Stimulated activated naive CD8-positive, alpha-beta T cell treated with anti-CD3 and anti-CD28 coated beads, Interleukin-15, Interleukin-2, amounts not matched to agents 100 U/mL and 50 U/mL, for 24 hours (primary cell): ENCODE measurements around the gene DENND1C.
A peak's percentile ranks its signal among the peaks of the same experiment; 100 is the strongest.

Source experiments
- ATAC-seq: fragments of 150-1000 bp; cut with Tn5 transposase; one replicate; pipeline ENCODE4 v1.10.0; 2021
- DNase-seq: peaks from one replicate; pipeline ENCODE4 v3.0.0; 2021

The DENND1C gene

DNA sequence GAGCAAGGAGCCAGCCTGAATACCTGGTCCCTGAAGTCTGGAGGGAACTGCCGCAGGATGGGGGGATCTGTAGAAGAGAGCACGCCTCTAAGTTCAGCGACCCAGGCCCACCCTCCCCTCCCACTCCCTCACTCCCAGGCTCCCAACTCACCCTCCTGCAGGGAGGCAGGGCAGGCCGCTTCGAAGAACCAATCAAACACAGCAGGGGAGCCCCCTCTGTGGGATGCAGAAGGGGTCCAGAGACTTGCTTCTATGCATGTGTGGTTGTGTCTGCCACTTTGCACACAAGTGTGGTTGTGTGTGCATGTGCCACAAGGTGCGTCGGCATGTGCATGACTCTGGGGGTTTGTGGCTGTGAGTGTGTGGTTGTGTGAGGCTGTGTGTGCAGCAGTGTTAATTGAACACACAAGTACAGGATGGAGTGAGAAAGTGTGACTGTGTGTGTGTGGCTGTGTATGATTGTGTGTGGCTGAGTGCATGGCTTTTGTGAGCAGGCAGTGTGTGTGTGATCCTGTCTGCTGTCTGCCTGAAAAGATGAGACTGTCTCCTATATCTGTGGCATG is 1.7 kb downstream of the DENND1C start:
- ATAC-seq (no peak), DNase-seq (no peak)

DNA sequence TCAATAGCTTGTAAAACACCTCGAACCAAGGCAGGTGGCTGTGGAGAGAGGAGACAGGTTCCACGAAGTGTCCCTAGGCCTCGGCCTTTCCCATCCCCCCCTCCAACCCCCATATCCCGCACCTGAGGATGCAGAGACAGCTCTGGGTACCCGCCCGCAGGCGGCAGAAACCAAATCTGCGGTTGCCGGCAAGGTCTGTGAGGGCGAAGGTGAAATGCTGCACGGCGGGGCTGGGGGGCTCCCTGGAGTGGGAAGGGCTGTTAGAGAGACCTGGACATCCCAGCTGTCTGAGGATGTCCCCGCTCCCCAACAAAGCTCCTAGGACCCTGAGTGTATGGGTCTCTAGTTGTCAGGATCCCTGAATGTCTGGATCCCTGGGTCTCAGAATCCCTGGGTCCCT is 2.8 kb downstream of the DENND1C start:
- DNase-seq (no peak), ATAC-seq (no peak)

DNA sequence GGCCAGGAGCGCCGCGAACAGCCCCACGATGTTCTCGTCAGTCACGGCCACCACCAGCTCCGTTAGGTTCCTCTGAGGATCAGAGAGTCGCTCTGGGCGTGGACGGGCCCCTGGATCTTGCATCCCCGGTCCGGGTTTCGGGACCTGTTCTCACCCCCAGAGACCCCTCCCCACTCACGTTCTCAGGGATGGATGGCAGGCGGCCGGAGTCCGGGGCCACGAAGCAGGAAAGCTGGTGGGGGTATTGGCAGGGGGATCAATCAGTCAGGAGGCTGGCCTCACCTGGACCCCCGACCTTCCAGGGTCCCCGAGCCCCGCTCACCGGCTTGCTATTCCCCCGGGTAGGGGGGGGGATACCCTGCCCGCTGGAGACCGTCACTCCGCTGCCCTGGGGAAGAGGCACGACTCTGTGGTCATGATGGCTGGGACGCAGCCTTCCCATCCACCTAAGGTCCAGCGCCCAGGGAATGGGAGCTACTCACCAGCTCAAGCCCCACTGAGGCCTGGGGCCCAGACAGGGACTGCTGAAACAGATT is 4.6 kb downstream of the DENND1C start:
- ATAC-seq (no peak), DNase-seq (no peak)

DNA sequence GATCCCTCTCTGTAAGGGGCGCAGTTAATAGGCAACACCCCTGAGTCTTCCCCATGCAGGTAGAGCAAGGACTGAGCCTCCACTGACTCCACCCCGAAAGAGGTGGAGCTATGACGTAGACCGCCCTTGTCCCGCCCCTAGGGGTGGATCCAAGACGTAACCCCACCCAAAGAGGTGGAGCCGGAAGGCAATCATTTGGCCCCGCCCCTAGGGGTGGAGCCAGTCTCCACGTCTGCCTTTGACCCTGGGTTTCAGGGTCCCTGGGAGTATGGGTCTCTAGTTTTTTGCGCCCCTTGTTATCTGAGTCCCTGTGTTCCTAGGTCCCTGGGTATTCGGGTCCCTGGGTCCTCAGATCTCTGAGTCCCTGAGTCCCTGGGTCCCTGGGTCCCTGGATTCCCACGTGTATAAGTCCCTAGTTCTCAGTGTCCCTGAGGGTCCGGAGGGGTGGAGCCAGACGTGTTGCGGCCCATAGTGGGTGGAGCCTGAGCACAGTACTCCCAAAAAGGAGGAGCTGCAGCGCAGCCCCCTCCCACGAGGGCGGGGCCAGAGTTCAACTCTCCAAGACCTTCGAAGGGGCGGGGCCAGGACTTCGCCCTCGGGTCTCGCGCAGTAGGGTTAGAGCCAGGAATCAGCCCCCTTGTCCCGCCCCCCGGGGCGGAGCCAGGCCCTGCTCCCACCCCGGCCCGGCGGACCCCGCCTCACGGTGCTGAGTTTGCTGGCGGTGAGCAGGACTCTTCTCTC is 5.3 kb downstream of the DENND1C start:
- DNase-seq: peak; percentile 77
- peak; percentile 80 for ATAC-seq

DNA sequence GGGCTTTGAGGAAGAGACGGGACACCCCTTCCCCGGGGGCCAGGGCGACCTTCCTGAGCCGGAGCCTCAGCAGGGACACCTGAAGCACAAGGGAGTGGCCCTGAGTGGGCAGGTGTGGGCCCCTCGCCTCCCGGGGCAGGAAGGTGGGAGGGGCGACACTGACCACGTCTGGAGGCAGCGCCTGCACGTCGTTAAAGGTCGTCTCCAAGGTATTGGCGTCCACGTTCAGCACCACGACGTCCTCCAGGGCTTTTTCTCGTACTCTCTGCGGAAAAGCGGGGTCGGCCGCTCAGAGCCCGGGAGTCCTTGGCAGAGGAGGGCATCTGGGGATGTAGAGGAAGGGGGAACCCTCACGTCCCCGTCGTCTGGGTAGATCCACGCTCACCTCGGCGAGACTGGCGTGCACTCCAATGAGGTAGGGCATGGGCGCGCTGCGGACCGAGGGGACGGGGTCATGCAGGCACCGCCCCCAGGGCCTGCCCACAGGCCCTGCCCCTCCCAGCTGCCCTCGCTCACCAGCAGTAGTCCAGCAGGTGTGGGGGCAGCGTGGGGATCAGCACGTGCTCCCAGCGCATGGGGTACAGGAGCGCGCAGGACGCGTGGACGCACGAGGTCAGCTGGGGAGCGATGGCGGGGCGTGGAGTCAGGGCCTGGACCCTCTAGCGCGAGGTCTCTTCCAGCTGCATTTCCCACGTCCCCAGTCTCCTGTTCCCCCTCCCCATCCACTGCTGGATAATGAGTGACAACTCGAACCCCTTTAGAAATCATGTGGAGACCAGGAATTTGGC is 6.1 kb downstream of the DENND1C start:
- ATAC-seq (no peak), DNase-seq (no peak)

DNA sequence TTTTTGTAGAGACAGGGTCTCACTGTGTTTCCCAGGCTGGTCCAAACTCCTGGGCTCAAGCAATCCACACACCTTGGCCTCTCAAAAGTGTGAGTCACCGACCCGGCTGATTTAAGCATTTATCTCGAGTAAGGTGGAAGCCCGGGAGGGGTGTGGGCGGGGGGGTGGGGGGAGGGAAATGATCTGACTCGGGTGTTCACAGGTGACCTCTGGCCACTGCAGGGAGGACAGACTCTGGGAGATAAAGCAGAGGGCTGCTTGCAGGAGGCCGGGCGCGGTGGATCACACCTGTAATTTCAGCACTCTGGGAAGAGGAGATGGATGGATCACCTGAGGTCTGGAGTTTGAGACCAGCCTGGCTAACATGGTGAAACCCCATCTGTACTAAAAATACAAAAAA is 7.9 kb downstream of the DENND1C start:
- ATAC-seq (no peak), DNase-seq (no peak)

DNA sequence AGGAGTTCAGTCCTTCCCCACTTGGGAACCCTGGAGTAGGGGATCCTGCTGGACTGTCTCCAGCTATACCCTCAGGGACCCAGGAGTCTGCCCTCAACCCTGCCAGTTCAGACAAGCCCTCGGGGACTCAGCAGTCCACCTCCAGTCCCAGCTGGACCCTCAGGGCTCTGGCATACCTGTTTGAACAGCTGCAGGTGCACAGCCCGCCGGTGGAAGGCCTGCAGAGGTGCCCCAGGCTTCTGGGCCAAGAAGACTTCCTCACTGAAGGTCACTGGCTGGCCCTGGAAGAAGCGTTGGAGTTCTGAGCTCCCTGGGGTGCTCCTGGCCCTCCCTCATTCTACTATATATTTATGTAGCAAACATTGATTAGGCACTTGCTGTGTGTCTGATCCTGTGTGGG is 8.9 kb downstream of the DENND1C start:
- no peak for ATAC-seq
- no peak for DNase-seq

DNA sequence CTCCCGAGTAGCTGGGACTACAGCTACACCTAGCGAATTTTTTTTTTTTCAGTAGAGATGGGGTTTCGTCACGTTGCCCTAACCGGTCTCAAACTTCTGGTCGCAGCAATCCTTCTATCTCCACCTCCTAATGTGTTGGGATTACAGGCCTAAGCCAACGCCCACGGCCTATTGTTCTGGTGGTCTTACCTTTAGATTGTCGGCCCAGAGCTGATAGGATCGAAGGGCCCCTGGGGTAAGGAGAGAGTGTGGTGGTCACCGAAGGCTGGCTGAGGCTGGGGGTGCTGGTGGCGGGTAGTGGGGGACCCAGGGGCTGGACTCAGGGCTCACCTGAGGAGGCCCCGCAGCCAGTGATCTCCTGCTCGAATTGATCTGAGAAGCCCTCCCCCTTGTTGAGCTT is 10.5 kb downstream of the DENND1C start:
- DNase-seq (no peak), ATAC-seq (no peak)

DNA sequence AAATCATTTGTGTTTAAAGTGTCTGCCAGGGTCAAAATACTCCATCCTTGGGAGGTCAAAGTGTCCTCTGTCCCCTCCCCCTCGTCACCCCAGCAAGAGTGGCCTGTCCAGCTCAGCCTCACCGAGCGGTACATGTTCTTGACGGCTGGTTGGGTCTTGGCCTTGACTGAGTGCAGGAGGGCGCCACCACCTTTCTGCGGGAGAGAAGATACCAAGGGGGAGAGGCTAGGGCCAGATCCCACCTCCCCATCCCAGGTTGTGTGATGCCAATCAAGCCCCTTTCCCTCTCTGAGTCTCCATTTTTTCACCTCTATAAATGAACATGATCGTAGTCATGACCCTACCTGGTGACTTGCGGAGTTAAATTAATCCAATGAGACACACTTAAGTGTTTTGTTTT is 11.4 kb downstream of the DENND1C start:
- ATAC-seq (no peak), DNase-seq (no peak)

DNA sequence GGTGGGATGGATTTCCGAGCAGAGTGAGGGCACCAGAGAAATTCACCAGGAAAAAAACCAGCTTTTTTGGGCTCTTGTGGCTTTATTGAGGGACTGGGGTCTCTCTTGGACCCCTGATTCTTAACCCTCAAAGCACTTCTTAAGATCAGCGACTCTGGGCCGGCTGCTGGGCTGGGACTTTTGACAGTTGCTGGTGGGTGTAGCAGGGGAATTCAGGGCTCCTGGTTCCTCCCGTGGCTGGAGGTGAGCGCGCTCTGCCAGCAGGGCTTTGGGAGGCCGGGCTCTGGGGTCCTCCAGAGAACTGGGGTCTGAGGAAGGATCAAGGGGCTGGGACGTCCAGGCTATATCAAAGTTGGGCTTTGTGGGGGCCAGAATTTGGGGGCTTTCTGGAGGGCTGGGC is 14.2 kb downstream of the DENND1C start:
- ATAC-seq (no peak), DNase-seq (no peak)

DNA sequence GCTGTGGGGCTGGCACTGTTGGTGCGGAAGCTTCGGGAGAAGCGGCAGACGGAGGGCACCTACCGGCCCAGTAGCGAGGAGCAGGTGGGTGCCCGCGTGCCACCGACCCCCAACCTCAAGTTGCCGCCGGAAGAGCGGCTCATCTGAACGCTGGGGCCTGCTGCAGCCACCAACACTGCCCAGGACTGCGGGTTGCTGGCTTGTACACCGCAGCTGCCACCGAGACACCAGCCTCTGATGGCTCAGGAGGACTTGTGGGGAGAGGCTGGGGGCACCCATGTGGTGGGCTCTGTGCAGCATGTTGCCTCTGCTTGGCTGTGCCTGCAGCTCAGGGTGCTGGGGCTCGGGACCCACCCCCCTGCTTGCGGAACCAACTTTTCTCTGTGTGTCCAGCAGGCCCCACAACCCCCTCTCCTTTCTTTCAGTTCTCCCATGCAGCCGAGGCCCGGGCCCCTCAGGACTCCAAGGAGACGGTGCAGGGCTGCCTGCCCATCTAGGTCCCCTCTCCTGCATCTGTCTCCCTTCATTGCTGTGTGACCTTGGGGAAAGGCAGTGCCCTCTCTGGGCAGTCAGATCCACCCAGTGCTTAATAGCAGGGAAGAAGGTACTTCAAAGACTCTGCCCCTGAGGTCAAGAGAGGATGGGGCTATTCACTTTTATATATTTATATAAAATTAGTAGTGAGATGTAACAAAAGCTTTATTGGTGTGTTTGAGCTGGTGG is 14.9 kb downstream of the DENND1C start:
- no peak for ATAC-seq

DNA sequence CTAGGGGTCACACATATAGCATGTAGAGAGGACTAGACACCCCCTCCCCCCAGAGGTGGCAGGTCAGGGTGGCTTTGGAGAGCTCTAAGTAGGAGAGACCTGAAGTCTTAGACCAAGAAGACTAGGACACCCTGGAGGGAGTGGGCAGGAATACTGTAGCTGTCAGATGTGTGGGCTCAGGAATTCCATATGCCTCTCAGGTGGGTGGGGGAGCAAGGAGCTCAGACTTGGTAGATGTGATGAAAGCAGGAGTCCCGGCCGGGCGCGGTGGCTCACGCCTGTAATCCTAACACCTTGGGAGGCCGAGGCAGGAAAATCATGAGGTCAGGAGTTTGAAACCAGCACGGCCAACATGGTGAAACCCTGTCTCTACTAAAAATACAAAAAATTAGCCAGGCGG is 15.9 kb downstream of the DENND1C start:
- DNase-seq: no peak

More for the DNA sequence above, 14.9 kb downstream of the DENND1C start:
- no peak for DNase-seq

DNA sequence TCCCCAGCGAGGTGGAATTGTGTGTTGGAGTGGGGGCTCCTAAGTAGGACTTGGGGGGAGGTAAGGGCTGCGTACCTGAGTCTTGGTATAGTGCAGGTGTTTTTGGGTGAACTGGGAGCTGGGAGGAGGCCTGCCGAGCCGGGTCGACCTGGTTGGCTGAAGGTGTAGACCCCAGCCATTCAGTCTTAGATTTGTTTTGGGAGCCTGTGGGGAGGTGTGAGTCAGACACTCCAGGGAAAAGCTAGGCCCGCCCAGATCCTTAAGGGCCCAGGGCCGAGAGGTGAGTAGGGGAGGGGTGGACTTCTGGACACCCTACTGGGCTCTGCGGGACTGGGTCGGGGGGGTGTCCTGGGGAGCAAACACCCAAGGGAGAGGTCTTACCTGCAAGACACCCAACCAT is 16.6 kb downstream of the DENND1C start:
- ATAC-seq: no peak
- no peak for DNase-seq

More for the DNA sequence above, 15.9 kb downstream of the DENND1C start:
- ATAC-seq: no peak

DNA sequence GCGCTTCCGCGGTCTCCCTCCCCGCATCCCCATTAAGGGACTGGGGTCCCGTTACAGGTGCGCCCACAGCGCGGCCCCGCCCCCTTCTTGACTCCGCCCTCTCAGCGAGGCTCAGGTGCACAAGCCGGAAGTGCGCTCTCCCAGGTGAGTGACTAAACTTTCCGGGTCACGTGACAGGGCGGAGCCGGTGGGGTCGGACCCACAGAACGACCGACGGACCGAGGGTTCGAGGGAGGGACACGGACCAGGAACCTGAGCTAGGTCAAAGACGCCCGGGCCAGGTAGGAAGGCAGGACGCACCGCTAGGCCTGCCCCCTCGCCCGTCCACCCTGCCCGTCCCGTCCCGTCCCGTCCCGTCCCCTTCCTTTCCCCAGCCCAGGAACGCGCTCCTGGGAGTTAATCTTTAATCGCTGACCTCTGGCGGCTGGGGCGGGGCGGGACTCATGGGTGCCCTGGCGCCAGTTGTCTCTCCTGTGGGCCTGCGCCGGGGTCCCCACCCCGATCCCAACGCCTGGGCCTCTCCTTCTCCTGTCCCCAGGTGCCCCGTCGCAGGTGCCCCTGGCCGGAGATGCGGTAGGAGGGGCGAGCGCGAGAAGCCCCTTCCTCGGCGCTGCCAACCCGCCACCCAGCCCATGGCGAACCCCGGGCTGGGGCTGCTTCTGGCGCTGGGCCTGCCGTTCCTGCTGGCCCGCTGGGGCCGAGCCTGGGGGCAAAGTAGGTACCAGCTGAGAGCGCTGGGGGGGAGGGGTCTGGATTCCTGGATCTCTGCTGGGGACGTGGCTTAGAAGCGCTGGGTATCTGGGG is 17.3 kb downstream of the DENND1C start, which contains the start of gene CRB3:
TSS of gene CRB3 (plus strand) at position 202 of the 804 bp plus-strand sequence. CDS start at position 633, 431 bp downstream.
- ATAC-seq (no peak), DNase-seq (peak; percentile 30)

DNA sequence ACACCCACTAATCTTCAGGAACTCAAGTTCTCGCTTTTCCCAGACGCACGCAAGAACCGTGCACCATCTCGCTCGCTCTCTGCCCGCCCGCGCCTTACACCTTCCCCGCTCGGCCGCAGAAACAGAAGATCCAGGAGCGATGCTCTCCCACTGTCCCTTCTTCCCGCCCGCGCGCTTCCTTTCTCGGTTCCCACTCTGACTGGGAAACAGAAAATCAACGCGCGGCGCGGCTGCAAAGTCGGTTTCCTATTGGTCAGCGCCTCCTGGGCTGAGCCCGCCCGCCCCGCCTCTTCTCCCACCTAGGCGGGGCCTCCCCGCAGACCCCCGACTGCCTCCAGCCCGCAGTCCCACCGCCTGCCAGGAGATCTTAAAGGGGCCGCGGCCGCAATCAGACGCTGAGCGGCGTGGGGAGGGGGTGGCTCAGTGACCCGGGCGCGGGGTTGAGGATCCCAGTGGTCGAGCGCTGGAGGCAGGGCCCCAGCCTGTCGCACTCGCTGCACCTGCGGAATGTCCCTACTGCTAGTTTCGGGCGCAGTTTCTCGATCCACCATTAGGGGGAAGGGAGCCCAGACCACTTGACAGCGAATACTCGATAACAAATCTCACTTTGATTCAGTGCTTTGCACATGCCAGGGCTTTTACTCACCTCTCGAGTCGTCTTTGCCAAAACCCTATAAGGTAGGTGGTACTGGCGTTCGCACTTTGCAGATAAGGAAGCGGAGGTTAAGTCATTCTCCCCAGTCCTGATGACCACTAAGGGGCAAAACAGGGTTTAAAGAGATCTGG is 21.3 kb downstream of the DENND1C start:
- peak; percentile 98 for DNase-seq
- ATAC-seq: peak; percentile 88

DNA sequence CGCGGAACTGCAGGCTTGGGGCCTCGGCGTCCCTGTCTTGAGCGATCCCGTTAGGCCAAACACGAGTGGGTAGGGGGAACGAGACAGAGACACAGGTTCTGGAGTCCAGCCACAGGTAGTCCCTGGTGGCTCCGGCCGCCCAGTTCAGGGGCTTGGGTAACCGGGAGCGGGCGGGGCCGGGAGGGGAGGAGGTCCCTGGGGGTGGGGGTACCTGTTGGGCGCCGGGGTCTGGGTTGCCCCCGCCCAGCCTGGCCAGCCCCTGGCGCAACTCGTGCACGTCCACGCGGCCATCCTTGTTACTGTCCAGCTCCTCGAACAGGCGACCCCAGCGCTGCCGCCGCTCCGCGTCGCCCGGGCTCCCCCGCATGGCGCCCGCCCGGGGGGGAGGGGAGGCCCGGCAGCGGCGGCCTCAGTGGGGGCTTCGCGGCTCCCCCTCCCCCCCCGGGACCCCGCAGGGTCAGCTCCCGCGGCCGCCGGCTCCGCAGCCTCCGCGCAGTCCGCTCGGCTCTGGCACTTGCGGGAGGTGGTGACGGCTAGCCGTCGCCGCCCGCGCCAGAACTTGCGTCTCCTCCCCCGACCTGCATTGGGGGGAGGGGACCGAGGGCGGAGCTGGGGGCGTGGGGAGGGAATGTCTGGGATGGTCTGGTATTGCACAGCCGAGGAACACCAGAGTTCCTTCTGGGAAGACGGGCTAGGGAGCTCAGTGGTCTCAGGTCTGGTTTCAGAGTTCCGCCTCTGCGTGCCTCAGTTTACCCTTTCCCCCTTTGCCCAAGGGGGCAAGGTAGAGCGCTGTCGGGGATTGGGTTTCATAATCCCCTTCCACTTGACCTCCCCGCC is 22.1 kb downstream of the DENND1C start, which contains the start of gene SLC25A23:
TSS of gene SLC25A23 (minus strand) at position 531 of the 837 bp plus-strand sequence. CDS start at position 367, 164 bp downstream.
- DNase-seq: peak; percentile 74
- ATAC-seq: no peak

DNA sequence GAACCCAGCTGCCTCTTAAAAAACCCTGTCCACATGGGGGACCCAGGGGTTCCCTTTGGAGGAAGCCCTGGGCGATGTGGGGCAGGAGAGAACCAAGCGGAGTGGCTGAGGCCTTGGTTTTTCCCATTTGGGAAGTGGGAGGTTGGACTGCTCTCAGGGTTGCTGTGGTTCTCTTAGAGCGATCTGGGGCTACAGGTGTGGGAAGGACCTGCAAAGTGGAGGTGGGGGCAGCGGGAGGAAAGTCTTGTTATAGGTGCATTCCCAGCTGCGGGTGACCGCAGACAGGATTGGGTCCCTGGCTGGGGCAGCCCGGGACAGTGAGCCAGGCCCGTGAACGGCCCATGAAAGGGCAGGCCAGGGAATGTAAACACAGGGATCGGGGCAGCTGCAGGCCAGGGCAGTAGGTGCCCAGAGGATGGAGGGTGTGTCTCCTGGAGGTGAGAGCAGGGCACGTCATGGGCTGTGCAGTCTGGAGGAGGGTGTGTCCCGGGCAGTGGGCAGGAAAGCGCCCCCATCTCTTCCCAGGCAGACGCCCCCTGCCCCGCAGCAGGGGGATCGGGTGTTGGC is 22.8 kb downstream of the DENND1C start:
- DNase-seq (no peak), ATAC-seq (no peak)

DNA sequence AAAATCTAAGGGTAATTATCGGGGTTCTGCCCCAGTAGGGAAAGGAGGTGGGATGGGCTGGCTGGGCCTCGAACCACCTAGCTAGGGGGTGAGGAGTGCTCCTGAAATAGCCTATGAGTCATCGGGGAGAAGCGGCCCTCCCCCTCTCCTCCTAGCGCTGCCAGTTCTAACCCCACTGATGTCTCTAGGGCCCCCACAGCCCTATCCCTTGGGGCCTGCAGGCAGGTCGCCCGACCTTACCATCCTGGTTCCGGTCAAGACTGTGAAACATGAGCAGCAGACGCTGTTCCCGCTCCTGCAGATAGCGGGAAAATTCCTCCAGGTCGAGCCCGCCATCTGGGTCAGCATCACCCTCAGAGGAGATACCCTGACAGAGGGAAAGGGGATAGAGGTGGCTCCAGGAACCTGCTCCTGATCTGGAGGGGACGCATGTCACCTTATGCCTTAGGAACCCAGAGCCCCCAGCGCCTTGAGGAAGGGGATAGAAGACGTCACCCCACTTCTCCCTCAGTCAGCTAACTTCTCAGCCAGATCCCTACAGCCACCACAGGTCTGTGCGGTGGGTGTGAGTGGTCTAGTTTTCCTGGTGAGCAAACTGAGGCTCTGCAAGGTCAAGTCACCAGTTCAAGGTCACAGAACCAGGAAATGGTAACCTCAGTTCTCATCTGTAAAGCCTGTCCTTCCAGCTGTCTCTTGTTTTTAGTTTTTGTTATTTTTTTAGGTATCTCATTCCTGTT is 23.5 kb downstream of the DENND1C start:
- no peak for ATAC-seq
- no peak for DNase-seq
